GM10248 (cell line): ENCODE data around the gene HNRNPUL1.

Experiments used
- CTCF ChIA-PET: fragments of 300-600 bp; sonication (Branson Sonifier 250); formaldehyde crosslinking; extraction: SDS; loops from one replicate; lab custom pipeline; 2021; ENCODE audit warnings: antibody characterized with exemption; lab: Yijun Ruan, JAX
- POLR2A ChIA-PET: fragments of 350-650 bp; sonication (Branson Sonifier 250); formaldehyde crosslinking; extraction: SDS; loops from one replicate; lab custom pipeline; 2020; ENCODE audit warnings: antibody characterized with exemption; lab: Yijun Ruan, JAX
- DNase-seq: peaks from one replicate; pipeline ENCODE4 v3.0.0; 2012; ENCODE audit errors: extremely low spot score
- CTCF ChIP-seq: IDR thresholded peaks from 2 replicates; pipeline ENCODE4 v1.5.1; 2012; ENCODE audit warnings: mild to moderate bottlenecking, low read depth; ENCODE audit errors: extremely low read depth, missing control alignments, control extremely low read depth

HNRNPUL1 gene

GRCh38 chr19:41233748-41234240 is 30.4 kb upstream of the HNRNPUL1 start:
- no peak for TF ChIP-seq CTCF
- ChIA-PET POLR2A (interaction anchor here (0.6 kb wide), 1 partner anchor 18 kb away, joined by 4 read pairs; no protein-coding TSS in a partner anchor), CTCF (no interaction called here)
- DNase-seq, result no peak

- ChIA-PET CTCF (interaction anchor here (0.8 to 1.0 kb wide), 2 partner anchors 30 to 407 kb away, joined by 3 read pairs; no protein-coding TSS in a partner anchor), POLR2A (no interaction called here)
- no peak for TF ChIP-seq CTCF
- no peak for DNase-seq
These were observed 29.5 kb upstream of the HNRNPUL1 start for GRCh38 chr19:41234512-41235168.

GRCh38 chr19:41235480-41235879 is 28.7 kb upstream of the HNRNPUL1 start:
- no peak for DNase-seq
- ChIA-PET POLR2A (no interaction called here), CTCF (interaction anchor here (0.8 to 1.0 kb wide), 2 partner anchors 31 to 407 kb away, joined by 3 read pairs; no protein-coding TSS in a partner anchor)
- TF ChIP-seq CTCF, result no peak

- DNase-seq, result no peak
- CTCF ChIA-PET, result no interaction called here
- POLR2A ChIA-PET, result no interaction called here
- TF ChIP-seq CTCF, result no peak
These were observed 25.9 kb upstream of the HNRNPUL1 start for GRCh38 chr19:41238244-41238643.

- DNase-seq, result no peak
- CTCF ChIA-PET, result no interaction called here
- no peak for TF ChIP-seq CTCF
- POLR2A ChIA-PET, result no interaction called here
These were observed 24.8 kb upstream of the HNRNPUL1 start for GRCh38 chr19:41239363-41239762.

GRCh38 chr19:41239961-41240574 is 24.1 kb upstream of the HNRNPUL1 start:
- no peak for TF ChIP-seq CTCF
- CTCF ChIA-PET, result no interaction called here
- POLR2A ChIA-PET, result no interaction called here

More at GRCh38 chr19:41239961-41240574, 24.1 kb upstream of the HNRNPUL1 start:
- no peak for DNase-seq
